HG03342 (cell line): ENCODE data around the gene SNRPF.
"Not testable (repeated sequence)": the region's sequence is repeated elsewhere in the genome, so short reads cannot be mapped to it uniquely, and the experiment has no call there.

Experiments used
- ATAC-seq: cut with Tn5 transposase; IDR thresholded peaks from one replicate; pipeline ENCODE4 v1.9.1; 2021; ENCODE audit warnings: mild to moderate bottlenecking, moderate library complexity; ENCODE audit not compliant: unreplicated experiment

SNRPF gene

DNA sequence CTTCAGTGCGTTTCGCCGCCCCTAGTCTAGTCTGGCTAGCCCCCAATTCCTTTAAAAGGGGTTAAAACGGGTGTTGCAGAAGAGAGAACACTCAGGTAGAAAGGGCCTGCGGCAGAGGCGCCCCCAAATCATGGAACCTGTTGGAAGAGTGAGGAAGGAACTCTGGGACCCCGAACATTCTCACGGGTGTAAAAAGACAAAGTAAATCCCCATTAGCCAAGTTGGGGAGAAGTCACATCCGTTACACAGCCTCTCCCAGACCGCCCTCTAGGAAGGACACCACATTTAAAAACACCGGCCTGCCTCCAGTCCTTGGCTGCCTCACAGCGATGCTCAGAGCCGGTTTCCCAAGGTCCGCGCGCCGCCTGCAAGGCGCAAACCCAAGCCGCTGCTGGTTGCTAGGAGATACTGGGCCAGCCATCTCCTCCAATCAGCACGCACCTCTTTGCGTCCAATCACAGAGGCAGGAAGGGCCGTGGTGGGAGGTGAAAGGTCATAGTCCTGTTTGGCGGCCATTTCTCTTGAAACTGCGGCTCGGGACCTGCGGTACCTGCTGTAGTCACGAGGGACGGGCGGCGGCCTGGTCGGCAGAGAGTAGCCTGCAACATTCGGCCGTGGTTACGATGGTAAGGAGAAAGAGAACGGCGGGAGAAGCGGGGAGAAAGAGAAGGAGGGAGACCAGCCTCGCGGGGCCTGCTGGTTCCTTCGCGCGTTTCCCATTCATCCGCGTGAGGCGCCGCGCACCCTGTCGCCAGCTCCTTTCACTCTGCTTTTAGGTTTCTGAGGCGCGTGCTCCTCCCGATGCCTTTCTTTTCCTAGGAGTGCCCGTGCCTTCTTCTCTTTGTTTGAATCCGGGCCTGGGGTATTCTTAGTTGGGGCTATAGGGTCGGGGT lies at the start of gene SNRPF:
TSS of gene SNRPF (plus strand) at position 502 of the 893 bp plus-strand sequence. CDS start at position 624, 122 bp downstream.
- ATAC-seq: peak; percentile 100

- ATAC-seq: no peak
These were observed 49.6 kb upstream of the SNRPF start for GRCh38 chr12:95809000-95809680.

GRCh38 chr12:95810411-95810810 lies 48.3 kb upstream of the SNRPF start:
- ATAC-seq: no peak

GRCh38 chr12:95812155-95812554 lies 46.6 kb upstream of the SNRPF start:
- not testable (repeated sequence) for ATAC-seq

DNA sequence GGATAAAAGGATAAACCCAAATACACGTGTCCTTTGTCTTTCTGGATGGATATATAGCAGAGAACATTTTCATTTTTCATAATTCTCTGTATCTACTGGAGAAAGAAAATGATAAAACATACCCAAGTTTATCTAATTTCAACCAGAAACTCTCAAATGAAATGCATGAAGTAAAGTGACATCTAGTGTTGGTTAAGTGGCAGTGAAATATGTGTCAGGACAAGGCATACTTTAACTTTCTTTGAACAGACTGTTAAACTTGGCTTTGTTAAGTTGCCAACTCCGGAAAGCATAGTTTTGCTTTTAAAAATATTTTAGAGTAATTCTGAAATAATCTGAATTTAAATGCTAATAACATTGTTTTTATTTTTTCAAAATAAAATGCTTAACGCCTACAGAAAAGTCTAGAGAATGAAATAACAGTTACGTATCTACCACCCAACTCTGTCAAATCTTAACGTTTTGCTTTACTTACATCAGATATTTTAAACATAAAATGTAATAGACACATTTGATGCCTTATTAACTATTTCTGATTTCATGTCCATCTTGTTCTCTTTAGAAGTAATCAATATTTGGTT lies 43.0 kb upstream of the SNRPF start:
- no peak for ATAC-seq

- no peak for ATAC-seq
These were observed 38.6 kb upstream of the SNRPF start for GRCh38 chr12:95820096-95820703.

DNA sequence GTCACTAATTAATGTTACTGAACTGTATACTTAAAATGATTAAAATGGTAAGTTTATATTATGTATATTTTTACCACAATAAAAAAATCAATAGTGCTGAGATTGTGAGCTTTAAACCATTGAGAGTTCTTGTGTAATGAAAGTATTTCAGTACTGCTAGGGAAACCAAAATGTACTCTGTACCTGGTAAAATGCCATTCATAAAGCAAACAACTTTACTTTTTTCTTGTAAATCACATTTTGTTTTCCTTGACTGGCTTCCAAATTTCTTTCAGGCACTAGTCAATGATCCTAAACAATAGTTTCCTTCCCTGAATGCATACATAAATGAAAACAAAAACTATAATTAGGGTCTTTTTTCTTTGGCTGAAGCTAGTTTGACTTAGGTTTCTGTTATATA lies 29.4 kb upstream of the SNRPF start:
- ATAC-seq: no peak

DNA sequence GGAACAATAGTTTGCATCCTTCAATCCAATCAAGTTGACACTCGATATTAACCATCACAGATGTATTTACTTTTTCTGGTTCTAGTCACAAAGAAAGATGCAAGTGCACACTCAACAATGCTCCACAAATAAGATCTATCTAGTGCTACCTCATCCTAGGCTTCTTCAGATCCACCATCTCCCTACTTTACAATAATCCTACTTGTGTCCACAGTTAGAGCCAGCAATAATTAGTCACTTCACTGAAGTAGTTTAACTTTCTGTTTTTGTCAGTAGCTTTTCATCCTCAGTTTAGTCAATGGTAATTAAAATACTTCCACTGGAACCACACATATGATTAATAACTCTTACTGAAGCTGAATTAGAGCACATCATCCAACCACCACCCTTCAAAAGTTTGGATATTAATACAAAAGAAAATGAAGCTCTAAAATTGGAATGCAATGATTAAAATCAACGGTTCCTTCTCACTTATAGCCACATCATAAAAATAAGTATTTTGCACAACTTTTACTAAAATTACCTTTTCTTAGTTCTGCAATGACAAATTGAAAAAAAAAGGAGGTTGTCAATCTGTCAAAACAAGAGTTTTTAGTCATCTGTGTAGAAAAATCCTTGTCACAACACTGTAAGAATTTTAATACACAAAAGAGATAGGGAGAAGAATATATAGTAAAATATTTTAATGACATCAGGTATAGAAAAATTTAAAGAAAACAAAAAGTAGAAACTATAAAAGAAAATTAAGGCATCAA lies 28.2 kb upstream of the SNRPF start:
- ATAC-seq: no peak

DNA sequence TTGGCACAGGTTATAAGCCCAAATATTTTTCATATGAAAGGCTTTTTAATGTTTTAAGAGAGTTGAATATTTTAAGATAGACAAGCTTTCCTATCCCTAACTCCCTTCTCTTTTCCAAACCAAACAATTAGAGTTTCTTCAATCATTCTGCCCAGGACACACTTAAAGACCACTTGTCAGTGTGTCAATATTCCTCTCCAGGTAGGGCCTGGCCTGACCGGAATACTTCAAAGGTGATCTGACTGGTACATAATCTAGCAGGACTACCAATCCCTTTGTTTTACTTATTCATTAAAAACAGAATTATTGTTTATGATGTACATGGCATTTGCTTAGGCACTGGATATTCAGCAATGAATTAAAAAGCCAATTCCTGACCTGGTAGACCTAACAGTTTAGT lies 24.2 kb upstream of the SNRPF start:
- no peak for ATAC-seq

GRCh38 chr12:95836185-95836609 lies 22.6 kb upstream of the SNRPF start:
- ATAC-seq: no peak

- ATAC-seq: no peak
These were observed 22.0 kb upstream of the SNRPF start for GRCh38 chr12:95836630-95837239.

GRCh38 chr12:95837240-95838038 lies 21.3 kb upstream of the SNRPF start:
- no peak for ATAC-seq

DNA sequence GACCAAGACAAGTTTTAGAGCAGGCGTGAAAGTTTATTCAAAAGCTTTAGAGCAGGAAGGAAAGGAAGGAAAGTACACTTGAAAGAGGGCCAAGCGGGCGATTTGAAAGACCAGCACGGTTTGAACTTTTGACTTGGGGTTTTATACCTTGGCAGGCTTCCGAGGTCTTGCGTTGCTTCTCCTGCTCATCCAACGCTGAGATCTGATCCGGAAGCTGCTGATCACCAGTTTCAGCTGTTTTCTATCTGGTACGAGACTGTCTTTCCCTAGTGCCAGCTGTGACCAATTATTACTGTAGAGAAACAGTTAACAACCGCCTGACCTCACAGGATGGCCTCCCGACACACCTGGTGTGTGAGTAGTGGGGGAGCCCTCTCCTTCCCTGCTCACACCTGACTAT lies 20.6 kb upstream of the SNRPF start:
- ATAC-seq: no peak

- ATAC-seq: not testable (repeated sequence)
These were observed 16.3 kb upstream of the SNRPF start for GRCh38 chr12:95842426-95842825.

DNA sequence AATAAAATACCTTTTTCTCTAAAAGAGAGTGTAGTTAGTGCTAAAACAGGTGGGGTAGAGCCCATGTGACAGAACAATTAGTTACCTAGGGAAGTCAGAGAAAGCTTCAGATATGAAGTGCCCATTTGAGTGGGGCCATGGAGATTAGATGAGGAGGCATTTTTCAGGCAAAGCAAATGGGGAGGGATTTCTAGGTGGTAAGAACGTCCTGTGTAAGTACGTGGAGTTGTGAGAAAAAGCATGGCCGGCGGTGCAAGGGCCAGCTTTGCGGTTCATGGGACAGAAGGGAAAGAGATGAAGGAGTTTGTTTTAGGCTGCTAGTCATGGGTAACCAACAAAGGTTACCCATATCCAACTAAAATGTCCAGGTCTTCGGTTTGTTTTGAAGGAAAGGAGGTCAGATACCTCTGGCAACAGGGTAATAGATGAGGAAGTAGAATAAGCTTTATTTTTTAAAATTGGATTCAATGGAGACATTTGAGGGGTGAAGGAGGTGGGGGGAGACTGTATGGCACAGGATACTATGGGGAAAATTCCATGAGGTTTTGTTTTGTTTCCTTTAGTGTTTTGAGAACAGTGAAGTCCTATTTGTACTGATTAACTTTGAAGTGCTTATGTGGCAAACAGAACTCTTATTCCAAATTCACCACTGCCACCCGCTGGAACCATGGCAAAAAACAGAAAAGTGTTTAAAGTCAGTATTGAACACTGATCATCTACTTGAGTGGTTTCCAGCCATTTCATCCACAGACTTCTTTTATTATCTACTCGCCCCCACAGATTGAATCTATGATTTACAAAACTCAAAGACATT lies 10.0 kb upstream of the SNRPF start:
- ATAC-seq: no peak

DNA sequence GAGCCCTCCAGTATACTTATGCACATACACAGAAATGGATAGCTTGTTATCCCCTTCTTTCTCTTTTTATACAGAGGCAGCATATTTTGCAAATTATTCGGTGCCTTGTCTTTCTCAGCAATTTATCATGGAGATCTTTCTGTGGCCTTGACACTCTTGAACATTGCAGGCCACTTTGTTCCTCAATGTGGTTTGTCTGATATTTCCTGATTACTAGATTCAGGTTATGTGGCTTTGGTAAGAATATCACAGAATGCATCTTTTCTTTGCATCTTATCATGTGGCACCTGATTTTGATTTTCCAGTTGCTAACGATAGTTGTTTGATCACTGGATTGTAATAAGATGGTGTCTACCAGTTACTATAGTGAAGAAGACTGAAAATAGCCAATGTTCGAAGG lies 7.1 kb upstream of the SNRPF start:
- ATAC-seq: no peak

- ATAC-seq: no peak
These were observed 6.6 kb upstream of the SNRPF start for GRCh38 chr12:95852133-95852532.

DNA sequence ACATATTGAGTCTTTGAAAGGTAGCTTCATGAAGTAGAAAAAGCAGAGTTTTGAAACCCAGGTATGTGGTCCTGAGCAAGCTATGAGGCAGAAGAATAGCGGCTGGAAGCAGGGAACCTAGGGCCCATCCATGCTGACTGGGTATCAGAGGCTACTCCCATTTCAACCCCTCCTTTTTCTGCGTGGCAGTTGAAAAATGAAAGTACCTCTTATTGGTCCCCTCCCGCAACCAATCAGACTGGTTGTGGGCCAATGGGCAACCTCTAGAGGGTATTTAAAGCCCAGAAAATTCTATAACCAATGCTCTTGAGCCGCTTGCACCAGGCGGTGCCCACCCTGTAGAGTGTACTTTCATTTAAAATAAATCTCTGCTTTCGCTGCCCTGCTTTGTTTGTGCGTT lies 1.6 kb upstream of the SNRPF start:
- ATAC-seq: no peak

- ATAC-seq: no peak
These were observed 953 bp upstream of the SNRPF start for GRCh38 chr12:95857799-95858198.
